ENCODE measurements around the gene PTGER2. TPM values are rescaled to one million over a fixed set of nuclear protein-coding genes. Genes with fewer than 3 reads are reported as not detected.
A peak's percentile ranks its signal among the peaks of the same experiment; 100 is the strongest.

The PTGER2 gene
- total and polyA plus RNA-seq, 2 of the 13 experiments (the other 11 are each of a cell fraction or from before 2014, with no cell fraction given) = not detected

GRCh38 chr14:52346778-52347177, 32.7 kb downstream of the PTGER2 start:
- peaks cover 7% of the 10 kb centered on the region for H3K4me1 ChIP-seq (ENCODE audit: insufficient read depth, low read length)
- DNase-seq (ENCODE audit: low spot score) (no peak), ATAC-seq (no peak), FAIRE-seq (no peak)
- CTCF ChIA-PET (ENCODE audit: low intra/inter-chr PET ratio, low total read pairs) = no interaction called here
- no TSS peak for BruUV-seq (replicated peaks)
- no peak overlapping the region for H3K9ac ChIP-seq (ENCODE audit: insufficient read depth, low read depth, low read length)
- TF ChIP-seq NFE2L2 (IDR thresholded peaks at IDR 0.05; ENCODE audit: low read length) = peak; percentile 63
- peak; percentile 98 to 100 for TF ChIP-seq MAFK (conservative IDR thresholded peaks at IDR 0.05 in 1 of 2, IDR thresholded peaks at IDR 0.05 in 1 of 2; ENCODE audit: low read length in 2 of 2)
- peak; percentile 99 for TF ChIP-seq MAFF (IDR thresholded peaks at IDR 0.05; ENCODE audit: low read depth, low read length)
- TF ChIP-seq TAF1 (CRISPR knock-in tag; IDR thresholded peaks at IDR 0.05) = no peak
- POLR2A ChIA-PET = no interaction called here
- H3K36me3 ChIP-seq (replicated peaks in 1 of 2; ENCODE audit: control insufficient read depth in 1 of 2, insufficient read depth in 2 of 2, low read length in 2 of 2) = no peaks in the 10 kb centered on the region
- H3K4me3 ChIP-seq (replicated peaks in 1 of 3; ENCODE audit: insufficient read depth in 1 of 3, low read depth in 2 of 3, low read length in 3 of 3) = no peak overlapping the region
- no peak overlapping the region for H3K27ac ChIP-seq (ENCODE audit: extremely low read length, insufficient read depth, low read length)
- no peaks in the 10 kb centered on the region for H3K79me2 ChIP-seq (ENCODE audit: insufficient read depth, low read length)
- intact Hi-C loops (cut with micrococcal nuclease; ENCODE audit: unreplicated experiment) (no loop called here), in situ Hi-C loops (cut with HindIII; ENCODE audit: extremely low pct_ligation_motif_present, low pct_unique_long_range_greater_than_20kb) (no loop called here)
- no peak overlapping the region for H3K4me2 ChIP-seq (ENCODE audit: low read depth, low read length)
- H3K27me3 ChIP-seq (ENCODE audit: control insufficient read depth in 1 of 2, insufficient read depth in 2 of 2, low read length in 2 of 2) = no peaks in the 10 kb centered on the region
- no peaks in the 10 kb centered on the region for H4K20me1 ChIP-seq (ENCODE audit: insufficient read depth, low read length)
- 59% methylated on average over 4 of the region's 4 CpGs for WGBS (ENCODE audit: low lambda C conversion rate)
- no peaks in the 10 kb centered on the region for H3K9me3 ChIP-seq (ENCODE audit: low read length)
- no peak overlapping the region for H2AFZ ChIP-seq (ENCODE audit: low read length)

GRCh38 chr14:52348279-52348678, 34.2 kb downstream of the PTGER2 start:
- POLR2A ChIA-PET = no interaction called here
- Histone ChIP-seq H3K36me3 (replicated peaks in 1 of 2; ENCODE audit: control insufficient read depth in 1 of 2, insufficient read depth in 2 of 2, low read length in 2 of 2) (no peaks in the 10 kb centered on the region), H3K27ac (ENCODE audit: extremely low read length, insufficient read depth, low read length) (no peak overlapping the region), H3K79me2 (ENCODE audit: insufficient read depth, low read length) (no peaks in the 10 kb centered on the region), H3K9ac (ENCODE audit: insufficient read depth, low read depth, low read length) (no peak overlapping the region), H2AFZ (ENCODE audit: low read length) (no peak overlapping the region), H4K20me1 (ENCODE audit: insufficient read depth, low read length) (no peaks in the 10 kb centered on the region), H3K9me3 (ENCODE audit: low read length) (no peaks in the 10 kb centered on the region), H3K27me3 (ENCODE audit: control insufficient read depth in 1 of 2, insufficient read depth in 2 of 2, low read length in 2 of 2) (no peaks in the 10 kb centered on the region), H3K4me1 (ENCODE audit: insufficient read depth, low read length) (peaks cover 7% of the 10 kb centered on the region), H3K4me2 (ENCODE audit: low read depth, low read length) (no peak overlapping the region), H3K4me3 (replicated peaks in 1 of 3; ENCODE audit: insufficient read depth in 1 of 3, low read depth in 2 of 3, low read length in 3 of 3) (no peak overlapping the region)
- CTCF ChIA-PET (ENCODE audit: low intra/inter-chr PET ratio, low total read pairs) = no interaction called here
- DNase-seq (ENCODE audit: low spot score) (no peak), FAIRE-seq (no peak), ATAC-seq (no peak)
- 20% methylated on average over 5 of the region's 5 CpGs for WGBS (ENCODE audit: low lambda C conversion rate)
- no TSS peak for BruUV-seq (replicated peaks)
- in situ Hi-C loops (cut with HindIII; ENCODE audit: extremely low pct_ligation_motif_present, low pct_unique_long_range_greater_than_20kb) (no loop called here), intact Hi-C loops (cut with micrococcal nuclease; ENCODE audit: unreplicated experiment) (no loop called here)
- no peak for TF ChIP-seq TRIM22 (IDR thresholded peaks at IDR 0.05)
- no peak for TF ChIP-seq ZBTB33 (CRISPR knock-in tag; IDR thresholded peaks at IDR 0.05)
- TF ChIP-seq E2F2 (CRISPR knock-in tag; IDR thresholded peaks at IDR 0.05; ENCODE audit: borderline replicate concordance) = no peak
- no peak for TF ChIP-seq ZNF101 (CRISPR knock-in tag; IDR thresholded peaks at IDR 0.05; ENCODE audit: borderline replicate concordance, low read depth)
- no peak for TF ChIP-seq DZIP1 (CRISPR knock-in tag; IDR thresholded peaks at IDR 0.05)
- no peak for TF ChIP-seq PCBP2 (optimal IDR thresholded peaks at IDR 0.05; ENCODE audit: low read depth, low read length, poor library complexity, severe bottlenecking)
- TF ChIP-seq ZNF253 (CRISPR knock-in tag; IDR thresholded peaks at IDR 0.05; ENCODE audit: borderline replicate concordance) = no peak
- TF ChIP-seq ATF7-NPFF (CRISPR knock-in tag; IDR thresholded peaks at IDR 0.05; ENCODE audit: low read depth) = no peak
